Fibroblast of pulmonary artery (primary cell): ENCODE results near the gene MRPL9.

ENCODE experiments used
- DNase-seq: peaks from one replicate; pipeline ENCODE4 v3.0.0-alpha.2; 2010; ENCODE audit warnings: low read depth
- H3K4me3 ChIP-seq: replicated peaks from 2 replicates; pipeline ENCODE4 v1.5.1; 2011; ENCODE audit warnings: low read depth, mild to moderate bottlenecking, control low read depth, low read length, moderate library complexity
- TF ChIP-seq, protein P1 (sequence below): IDR thresholded peaks from 2 replicates; pipeline ENCODE4 v1.5.1; 2011; ENCODE audit warnings: mild to moderate bottlenecking, control low read depth, low read length, inconsistent platforms; ENCODE audit errors: missing control alignments

Gene MRPL9

GRCh38 chr1:151710187-151710840 lies 53.0 kb downstream of the MRPL9 start:
- TF ChIP-seq, protein P1, sequence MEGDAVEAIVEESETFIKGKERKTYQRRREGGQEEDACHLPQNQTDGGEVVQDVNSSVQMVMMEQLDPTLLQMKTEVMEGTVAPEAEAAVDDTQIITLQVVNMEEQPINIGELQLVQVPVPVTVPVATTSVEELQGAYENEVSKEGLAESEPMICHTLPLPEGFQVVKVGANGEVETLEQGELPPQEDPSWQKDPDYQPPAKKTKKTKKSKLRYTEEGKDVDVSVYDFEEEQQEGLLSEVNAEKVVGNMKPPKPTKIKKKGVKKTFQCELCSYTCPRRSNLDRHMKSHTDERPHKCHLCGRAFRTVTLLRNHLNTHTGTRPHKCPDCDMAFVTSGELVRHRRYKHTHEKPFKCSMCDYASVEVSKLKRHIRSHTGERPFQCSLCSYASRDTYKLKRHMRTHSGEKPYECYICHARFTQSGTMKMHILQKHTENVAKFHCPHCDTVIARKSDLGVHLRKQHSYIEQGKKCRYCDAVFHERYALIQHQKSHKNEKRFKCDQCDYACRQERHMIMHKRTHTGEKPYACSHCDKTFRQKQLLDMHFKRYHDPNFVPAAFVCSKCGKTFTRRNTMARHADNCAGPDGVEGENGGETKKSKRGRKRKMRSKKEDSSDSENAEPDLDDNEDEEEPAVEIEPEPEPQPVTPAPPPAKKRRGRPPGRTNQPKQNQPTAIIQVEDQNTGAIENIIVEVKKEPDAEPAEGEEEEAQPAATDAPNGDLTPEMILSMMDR, result no peak
- peak; percentile 49 for DNase-seq
- no peak overlapping the region for H3K4me3 ChIP-seq
